Stimulated activated memory B cell treated with anti-CD40 and anti-IgM and Interleukin-4, amounts not matched to agents 10 μg/mL and 1 μg/mL and 100 μg/mL, for 72 hours (primary cell): ENCODE measurements around the gene ANKRD13D.

ENCODE experiments used
- ATAC-seq: fragments of 150-1000 bp; cut with Tn5 transposase; 2 replicates; pipeline ENCODE4 v1.10.0; 2021
- H3K27ac Mint-ChIP-seq: one replicate; pipeline ENCODE4 v1.8.0; 2022; ENCODE audit warnings: mild to moderate bottlenecking, mixed read lengths
- H3K27me3 Mint-ChIP-seq: one replicate; pipeline ENCODE4 v1.8.0; 2022; ENCODE audit warnings: mixed read lengths
- H3K36me3 Mint-ChIP-seq: one replicate; pipeline ENCODE4 v1.8.0; 2022; ENCODE audit warnings: mixed read lengths
- H3K4me1 Mint-ChIP-seq: one replicate; pipeline ENCODE4 v1.8.0; 2022; ENCODE audit warnings: mixed read lengths
- H3K4me3 Mint-ChIP-seq: one replicate; pipeline ENCODE4 v1.8.0; 2022; ENCODE audit warnings: mild to moderate bottlenecking, moderate library complexity, mixed read lengths
- H3K9me3 Mint-ChIP-seq: one replicate; pipeline ENCODE4 v1.8.0; 2022; ENCODE audit warnings: mixed read lengths

The ANKRD13D gene

GRCh38 chr11:67300756-67301312, 11.7 kb downstream of the ANKRD13D start:
- Mint-ChIP-seq H3K27me3 (no peaks in the 10 kb centered on the region), H3K4me1 (no peaks in the 10 kb centered on the region), H3K27ac (no peak overlapping the region), H3K9me3 (peaks cover 8% of the 10 kb centered on the region), H3K36me3 (peaks cover 44% of the 10 kb centered on the region), H3K4me3 (no peak overlapping the region)
- ATAC-seq, result no peak

- Mint-ChIP-seq H3K36me3 (peaks cover 38% of the 10 kb centered on the region), H3K27me3 (no peaks in the 10 kb centered on the region), H3K4me3 (no peak overlapping the region), H3K27ac (no peak overlapping the region), H3K4me1 (no peaks in the 10 kb centered on the region), H3K9me3 (peaks cover 4% of the 10 kb centered on the region)
- ATAC-seq, result no peak
Observed at GRCh38 chr11:67301313-67301921, 12.3 kb downstream of the ANKRD13D start.

- Mint-ChIP-seq H3K4me3 (no peak overlapping the region), H3K4me1 (no peaks in the 10 kb centered on the region), H3K27me3 (no peaks in the 10 kb centered on the region), H3K27ac (no peak overlapping the region), H3K9me3 (peaks cover under 1% of the 10 kb centered on the region), H3K36me3 (peaks cover 32% of the 10 kb centered on the region)
- ATAC-seq, result no peak
Observed at GRCh38 chr11:67301951-67302516, 12.9 kb downstream of the ANKRD13D start.

GRCh38 chr11:67302571-67303131, 13.5 kb downstream of the ANKRD13D start:
- Mint-ChIP-seq H3K9me3 (no peaks in the 10 kb centered on the region), H3K4me3 (peak overlapping the region; percentile 17), H3K36me3 (peaks cover 28% of the 10 kb centered on the region), H3K4me1 (no peaks in the 10 kb centered on the region), H3K27me3 (no peaks in the 10 kb centered on the region), H3K27ac (no peak overlapping the region)
- no peak for ATAC-seq

- H3K27ac Mint-ChIP-seq, result no peak within 1 kb of the TSS
- H3K4me3 Mint-ChIP-seq, result peak within 1 kb of the TSS; percentile 17
- H3K4me1 Mint-ChIP-seq, result no peaks in the 10 kb centered on the region
- peaks cover 21% of the 10 kb centered on the region for H3K36me3 Mint-ChIP-seq
- no peaks in the 10 kb centered on the region for H3K9me3 Mint-ChIP-seq
- peak; percentile 73 for ATAC-seq
- no peaks in the 10 kb centered on the region for H3K27me3 Mint-ChIP-seq
Observed at GRCh38 chr11:67303132-67303834, 14.2 kb downstream of the ANKRD13D start, which contains the start of gene SSH3. TSS of gene SSH3 (plus strand) at chr11:67303530. CDS start at chr11:67303626, 96 bp downstream.

GRCh38 chr11:67303835-67304411, 14.8 kb downstream of the ANKRD13D start:
- Mint-ChIP-seq H3K4me3 (no peak overlapping the region), H3K27ac (no peak overlapping the region), H3K9me3 (no peaks in the 10 kb centered on the region), H3K36me3 (peaks cover 16% of the 10 kb centered on the region), H3K27me3 (no peaks in the 10 kb centered on the region), H3K4me1 (no peaks in the 10 kb centered on the region)
- peak; percentile 42 for ATAC-seq

GRCh38 chr11:67304511-67305113, 15.5 kb downstream of the ANKRD13D start:
- H3K4me3 Mint-ChIP-seq, result no peak overlapping the region
- H3K9me3 Mint-ChIP-seq, result no peaks in the 10 kb centered on the region
- H3K27me3 Mint-ChIP-seq, result no peaks in the 10 kb centered on the region
- no peak for ATAC-seq
- H3K27ac Mint-ChIP-seq, result no peak overlapping the region
- H3K36me3 Mint-ChIP-seq, result peaks cover 16% of the 10 kb centered on the region
- H3K4me1 Mint-ChIP-seq, result no peaks in the 10 kb centered on the region

GRCh38 chr11:67306769-67307544, 17.9 kb downstream of the ANKRD13D start:
- no peak overlapping the region for H3K27ac Mint-ChIP-seq
- no peak overlapping the region for H3K4me3 Mint-ChIP-seq
- peaks cover 9% of the 10 kb centered on the region for H3K36me3 Mint-ChIP-seq
- ATAC-seq, result no peak
- no peaks in the 10 kb centered on the region for H3K27me3 Mint-ChIP-seq
- H3K4me1 Mint-ChIP-seq, result no peaks in the 10 kb centered on the region
- no peaks in the 10 kb centered on the region for H3K9me3 Mint-ChIP-seq

- H3K4me3 Mint-ChIP-seq, result no peak overlapping the region
- H3K9me3 Mint-ChIP-seq, result no peaks in the 10 kb centered on the region
- H3K27me3 Mint-ChIP-seq, result no peaks in the 10 kb centered on the region
- peaks cover 3% of the 10 kb centered on the region for H3K36me3 Mint-ChIP-seq
- no peak for ATAC-seq
- no peak overlapping the region for H3K27ac Mint-ChIP-seq
- H3K4me1 Mint-ChIP-seq, result peaks cover 4% of the 10 kb centered on the region
Observed at GRCh38 chr11:67307545-67308001, 18.5 kb downstream of the ANKRD13D start.

GRCh38 chr11:67308031-67308866, 19.1 kb downstream of the ANKRD13D start:
- ATAC-seq, result no peak
- H3K4me1 Mint-ChIP-seq, result peaks cover 11% of the 10 kb centered on the region
- no peaks in the 10 kb centered on the region for H3K27me3 Mint-ChIP-seq
- no peaks in the 10 kb centered on the region for H3K36me3 Mint-ChIP-seq
- no peaks in the 10 kb centered on the region for H3K9me3 Mint-ChIP-seq
- no peak overlapping the region for H3K4me3 Mint-ChIP-seq
- H3K27ac Mint-ChIP-seq, result no peak overlapping the region

GRCh38 chr11:67309166-67309565, 20.1 kb downstream of the ANKRD13D start:
- Mint-ChIP-seq H3K9me3 (no peaks in the 10 kb centered on the region), H3K27ac (no peak overlapping the region), H3K4me1 (peaks cover 14% of the 10 kb centered on the region), H3K27me3 (no peaks in the 10 kb centered on the region), H3K4me3 (no peak overlapping the region), H3K36me3 (no peaks in the 10 kb centered on the region)
- ATAC-seq, result no peak

- H3K36me3 Mint-ChIP-seq, result no peaks in the 10 kb centered on the region
- H3K27ac Mint-ChIP-seq, result no peak overlapping the region
- no peaks in the 10 kb centered on the region for H3K9me3 Mint-ChIP-seq
- ATAC-seq, result no peak
- no peak overlapping the region for H3K4me3 Mint-ChIP-seq
- H3K4me1 Mint-ChIP-seq, result peaks cover 14% of the 10 kb centered on the region
- H3K27me3 Mint-ChIP-seq, result no peaks in the 10 kb centered on the region
Observed at GRCh38 chr11:67309661-67310061, 20.6 kb downstream of the ANKRD13D start.

GRCh38 chr11:67310246-67311050, 21.3 kb downstream of the ANKRD13D start:
- H3K4me1 Mint-ChIP-seq, result peaks cover 14% of the 10 kb centered on the region
- ATAC-seq, result peak; percentile 13
- H3K9me3 Mint-ChIP-seq, result no peaks in the 10 kb centered on the region
- H3K27ac Mint-ChIP-seq, result no peak overlapping the region
- H3K4me3 Mint-ChIP-seq, result no peak overlapping the region
- no peaks in the 10 kb centered on the region for H3K36me3 Mint-ChIP-seq
- H3K27me3 Mint-ChIP-seq, result no peaks in the 10 kb centered on the region
